ENCODE data around the gene STIMATE.

STIMATE gene

DNA sequence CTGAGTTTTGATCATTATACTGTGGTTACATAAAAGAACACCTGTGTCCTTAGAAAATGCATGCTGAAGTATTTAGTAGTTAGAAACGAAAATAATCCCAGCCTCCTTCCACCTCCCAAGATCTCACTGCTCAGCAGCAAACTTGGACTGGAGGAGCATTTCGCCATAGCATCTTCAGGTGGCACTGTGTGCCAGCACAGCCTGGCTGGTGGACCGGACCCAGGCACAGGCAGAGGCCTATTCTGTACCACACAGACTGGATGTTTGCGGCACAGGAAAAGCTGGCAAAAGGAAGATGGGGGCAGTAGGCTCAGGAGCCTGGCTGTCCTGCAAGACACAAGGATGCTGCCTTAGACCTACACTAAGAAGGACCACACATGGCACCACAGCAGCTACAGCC is 10.2 kb downstream of the STIMATE start:
- no peak overlapping the region for H3K27ac ChIP-seq (ENCODE audit: extremely low read depth, low read depth, low read length)
- POLR2A ChIA-PET, result no interaction called here
- TF ChIP-seq ZNF654 (tag by site-specific recombination; IDR thresholded peaks at IDR 0.05; ENCODE audit: low read depth), result no peak
- no peak for TF ChIP-seq SCRT1 (tag by site-specific recombination; IDR thresholded peaks at IDR 0.05; ENCODE audit: borderline replicate concordance)
- no peak for TF ChIP-seq TCF7L2 (IDR thresholded peaks at IDR 0.05; ENCODE audit: borderline replicate concordance, low read depth, low read length)
- TF ChIP-seq ZNF639 (tag by site-specific recombination; IDR thresholded peaks at IDR 0.05), result no peak
- TF ChIP-seq ZBTB8A (tag by site-specific recombination; IDR thresholded peaks at IDR 0.05), result no peak
- TF ChIP-seq ZNF248 (tag by site-specific recombination; IDR thresholded peaks at IDR 0.05), result no peak
- no peak for TF ChIP-seq ZNF211 (tag by site-specific recombination; IDR thresholded peaks at IDR 0.05; ENCODE audit: low read depth)
- no peak for TF ChIP-seq ZNF341 (tag by site-specific recombination; IDR thresholded peaks at IDR 0.05; ENCODE audit: low read depth)
- TF ChIP-seq ZNF423 (tag by site-specific recombination; IDR thresholded peaks at IDR 0.05), result no peak
- TF ChIP-seq ZNF624 (tag by site-specific recombination; IDR thresholded peaks at IDR 0.05), result no peak
- TF ChIP-seq ZSCAN4 (tag by site-specific recombination; IDR thresholded peaks at IDR 0.05), result no peak
- TF ChIP-seq ZNF473 (tag by site-specific recombination; IDR thresholded peaks at IDR 0.05), result no peak
- no peak for TF ChIP-seq ZNF311 (tag by site-specific recombination; IDR thresholded peaks at IDR 0.05; ENCODE audit: borderline replicate concordance)
- TF ChIP-seq, protein P1, sequence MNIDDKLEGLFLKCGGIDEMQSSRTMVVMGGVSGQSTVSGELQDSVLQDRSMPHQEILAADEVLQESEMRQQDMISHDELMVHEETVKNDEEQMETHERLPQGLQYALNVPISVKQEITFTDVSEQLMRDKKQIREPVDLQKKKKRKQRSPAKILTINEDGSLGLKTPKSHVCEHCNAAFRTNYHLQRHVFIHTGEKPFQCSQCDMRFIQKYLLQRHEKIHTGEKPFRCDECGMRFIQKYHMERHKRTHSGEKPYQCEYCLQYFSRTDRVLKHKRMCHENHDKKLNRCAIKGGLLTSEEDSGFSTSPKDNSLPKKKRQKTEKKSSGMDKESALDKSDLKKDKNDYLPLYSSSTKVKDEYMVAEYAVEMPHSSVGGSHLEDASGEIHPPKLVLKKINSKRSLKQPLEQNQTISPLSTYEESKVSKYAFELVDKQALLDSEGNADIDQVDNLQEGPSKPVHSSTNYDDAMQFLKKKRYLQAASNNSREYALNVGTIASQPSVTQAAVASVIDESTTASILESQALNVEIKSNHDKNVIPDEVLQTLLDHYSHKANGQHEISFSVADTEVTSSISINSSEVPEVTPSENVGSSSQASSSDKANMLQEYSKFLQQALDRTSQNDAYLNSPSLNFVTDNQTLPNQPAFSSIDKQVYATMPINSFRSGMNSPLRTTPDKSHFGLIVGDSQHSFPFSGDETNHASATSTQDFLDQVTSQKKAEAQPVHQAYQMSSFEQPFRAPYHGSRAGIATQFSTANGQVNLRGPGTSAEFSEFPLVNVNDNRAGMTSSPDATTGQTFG (tag by site-specific recombination; IDR thresholded peaks at IDR 0.05; ENCODE audit: borderline replicate concordance), result no peak
- TF ChIP-seq ZNF629 (tag by site-specific recombination; IDR thresholded peaks at IDR 0.05), result no peak
- TF ChIP-seq ZNF560 (tag by site-specific recombination; IDR thresholded peaks at IDR 0.05; ENCODE audit: borderline replicate concordance), result no peak
- TF ChIP-seq ZNF777 (tag by site-specific recombination; IDR thresholded peaks at IDR 0.05; ENCODE audit: borderline replicate concordance), result no peak
- TF ChIP-seq ZBTB48 (tag by site-specific recombination; IDR thresholded peaks at IDR 0.05), result no peak
- TF ChIP-seq ZBTB1 (tag by site-specific recombination; IDR thresholded peaks at IDR 0.05), result no peak
- peaks cover 0 to 33% of the 10 kb centered on the region in 2 experiments; a peak in 1 of 3 replicates for H3K36me3 ChIP-seq (ENCODE audit: control insufficient read depth in 2 of 2, insufficient read depth in 1 of 2, low read length in 2 of 2)
- H3K9me3 ChIP-seq (ENCODE audit: control insufficient read depth, insufficient read depth, low read depth, low read length), result no peaks in the 10 kb centered on the region
- CTCF ChIA-PET, result no interaction called here
- H3K4me3 ChIP-seq (ENCODE audit: low read depth, low read length), result no peak overlapping the region
- no peaks in the 10 kb centered on the region for H3K4me1 ChIP-seq (ENCODE audit: control insufficient read depth, insufficient read depth, low read length)

- ChIA-PET CTCF (no interaction called here), POLR2A (no interaction called here)
- Histone ChIP-seq H3K27ac (ENCODE audit: extremely low read depth, low read depth, low read length) (no peak overlapping the region), H3K9me3 (ENCODE audit: control insufficient read depth, insufficient read depth, low read depth, low read length) (no peaks in the 10 kb centered on the region), H3K4me3 (ENCODE audit: low read depth, low read length) (no peak overlapping the region), H3K4me1 (ENCODE audit: control insufficient read depth, insufficient read depth, low read length) (no peaks in the 10 kb centered on the region), H3K36me3 (ENCODE audit: control insufficient read depth in 2 of 2, insufficient read depth in 1 of 2, low read length in 2 of 2) (peaks cover 0 to 28% of the 10 kb centered on the region in 2 experiments; a peak in 1 of 3 replicates)
- TF ChIP-seq ZNF280D (tag by site-specific recombination; IDR thresholded peaks at IDR 0.05) (no peak), ZXDB (tag by site-specific recombination; IDR thresholded peaks at IDR 0.05) (no peak), ZNF266 (tag by site-specific recombination; IDR thresholded peaks at IDR 0.05; ENCODE audit: low read depth) (no peak)
- TF ChIP-seq, protein P2, sequence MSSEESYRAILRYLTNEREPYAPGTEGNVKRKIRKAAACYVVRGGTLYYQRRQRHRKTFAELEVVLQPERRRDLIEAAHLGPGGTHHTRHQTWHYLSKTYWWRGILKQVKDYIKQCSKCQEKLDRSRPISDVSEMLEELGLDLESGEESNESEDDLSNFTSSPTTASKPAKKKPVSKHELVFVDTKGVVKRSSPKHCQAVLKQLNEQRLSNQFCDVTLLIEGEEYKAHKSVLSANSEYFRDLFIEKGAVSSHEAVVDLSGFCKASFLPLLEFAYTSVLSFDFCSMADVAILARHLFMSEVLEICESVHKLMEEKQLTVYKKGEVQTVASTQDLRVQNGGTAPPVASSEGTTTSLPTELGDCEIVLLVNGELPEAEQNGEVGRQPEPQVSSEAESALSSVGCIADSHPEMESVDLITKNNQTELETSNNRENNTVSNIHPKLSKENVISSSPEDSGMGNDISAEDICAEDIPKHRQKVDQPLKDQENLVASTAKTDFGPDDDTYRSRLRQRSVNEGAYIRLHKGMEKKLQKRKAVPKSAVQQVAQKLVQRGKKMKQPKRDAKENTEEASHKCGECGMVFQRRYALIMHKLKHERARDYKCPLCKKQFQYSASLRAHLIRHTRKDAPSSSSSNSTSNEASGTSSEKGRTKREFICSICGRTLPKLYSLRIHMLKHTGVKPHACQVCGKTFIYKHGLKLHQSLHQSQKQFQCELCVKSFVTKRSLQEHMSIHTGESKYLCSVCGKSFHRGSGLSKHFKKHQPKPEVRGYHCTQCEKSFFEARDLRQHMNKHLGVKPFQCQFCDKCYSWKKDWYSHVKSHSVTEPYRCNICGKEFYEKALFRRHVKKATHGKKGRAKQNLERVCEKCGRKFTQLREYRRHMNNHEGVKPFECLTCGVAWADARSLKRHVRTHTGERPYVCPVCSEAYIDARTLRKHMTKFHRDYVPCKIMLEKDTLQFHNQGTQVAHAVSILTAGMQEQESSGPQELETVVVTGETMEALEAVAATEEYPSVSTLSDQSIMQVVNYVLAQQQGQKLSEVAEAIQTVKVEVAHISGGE (tag by site-specific recombination; conservative IDR thresholded peaks at IDR 0.05; ENCODE audit: low read depth), result no peak
These were observed 11.2 kb downstream of the STIMATE start for GRCh38 chr3:52886049-52886730.

Measured in HEK293 (cell line).